A549 (cell line): ENCODE results near the gene ADPGK.

Source experiments
- BHLHE40 ChIP-seq: IDR thresholded peaks from 2 replicates; pipeline ENCODE4 v1.6.1; 2012; ENCODE audit warnings: low read depth, low read length, inconsistent platforms
- FOSL2 ChIP-seq, 2 experiments: fragments of 450-650 bp in 1 of 2; fragments of >200 bp in 1 of 2; sonication (Bioruptor Twin) in 1 of 2; formaldehyde crosslinking; IDR thresholded peaks; 2 replicates each; pipeline versions ENCODE4 v1.5.0 to v1.6.1; 2016 to 2020; ENCODE audit warnings: mild to moderate bottlenecking in 1 of 2, moderate library complexity in 1 of 2
- MYC ChIP-seq: IDR thresholded peaks from 2 replicates; pipeline ENCODE4 v1.6.1; 2012; ENCODE audit warnings: mild to moderate bottlenecking, inconsistent platforms, low read length, improper control_type of control experiment, borderline replicate concordance
- PHF8 ChIP-seq: fragments of 200-600 bp; sonication (generic); IDR thresholded peaks from 2 replicates; pipeline ENCODE4 v1.6.1; 2016; ENCODE audit warnings: low read depth, mild to moderate bottlenecking, antibody characterized with exemption, moderate library complexity, borderline replicate concordance
- POLR2A ChIP-seq: IDR thresholded peaks from 2 replicates; pipeline ENCODE4 v1.6.1; 2012; ENCODE audit warnings: mild to moderate bottlenecking, low read length
- RAD21 ChIP-seq, 2 experiments: fragments of >200 bp in 1 of 2; sonication (Bioruptor Twin) in 1 of 2; formaldehyde crosslinking in 1 of 2; IDR thresholded peaks in 1 of 2; conservative IDR thresholded peaks in 1 of 2; 2 replicates in 1 of 2; 3 replicates in 1 of 2; pipeline ENCODE4 v1.6.1; 2012 to 2018; ENCODE audit warnings: inconsistent platforms in 1 of 2
- TP53 ChIP-seq: fragments of 250-450 bp; sonication (Bioruptor Pico); IDR thresholded peaks from 2 replicates; pipeline ENCODE4 v1.5.0; 2021; ENCODE audit warnings: mild to moderate bottlenecking, moderate library complexity
- ZFP36 ChIP-seq: fragments of 450-650 bp; IDR thresholded peaks from 2 replicates; pipeline ENCODE4 v1.6.1; 2014; ENCODE audit warnings: borderline replicate concordance; ENCODE audit not compliant: partially characterized antibody
- TF ChIP-seq, protein P1 (sequence below): fragments of >200 bp; sonication (Bioruptor Twin); formaldehyde crosslinking; IDR thresholded peaks from 3 replicates; pipeline ENCODE4 v1.5.1; 2016
- TF ChIP-seq, protein P2 (sequence below): IDR thresholded peaks from 2 replicates; pipeline ENCODE4 v1.6.1; 2012

DNA sequence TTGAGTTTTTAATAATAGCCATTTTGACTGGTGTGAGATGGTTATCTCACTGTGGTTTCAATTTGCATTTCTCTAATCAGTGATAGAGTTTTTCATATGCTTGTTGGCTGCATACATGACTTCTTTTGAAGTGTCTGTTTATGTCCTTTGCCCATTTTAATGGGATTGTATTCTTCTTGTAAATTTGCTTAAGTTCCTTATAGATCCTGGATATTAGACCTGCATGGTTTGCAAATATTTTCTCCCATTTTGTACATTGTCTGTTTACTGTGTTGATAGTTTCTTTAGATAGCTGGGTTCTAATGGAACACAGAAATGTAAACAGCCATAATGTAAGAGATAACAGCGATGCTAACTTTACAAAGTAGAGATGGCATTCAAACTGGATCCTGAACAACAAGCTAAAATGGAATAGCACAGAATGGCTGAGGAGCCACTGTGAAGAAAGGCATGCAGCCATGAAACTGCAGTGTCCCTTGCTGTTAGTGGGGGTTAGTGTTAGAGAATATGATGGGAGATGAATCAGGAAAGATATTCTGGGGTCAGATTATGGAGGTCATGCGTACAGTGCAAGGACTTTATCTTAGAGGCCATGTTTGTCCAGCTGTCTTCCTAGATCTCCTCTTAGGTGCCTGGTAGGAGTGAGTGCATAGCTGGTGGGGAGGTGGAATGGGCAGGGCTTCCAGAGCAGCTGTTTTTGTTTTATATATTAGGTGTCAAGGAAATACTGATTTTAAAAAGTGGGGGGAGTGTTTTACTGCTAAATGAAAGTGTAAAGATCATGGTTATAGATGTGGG is 49.4 kb downstream of the ADPGK start:
- TF ChIP-seq, protein P1, sequence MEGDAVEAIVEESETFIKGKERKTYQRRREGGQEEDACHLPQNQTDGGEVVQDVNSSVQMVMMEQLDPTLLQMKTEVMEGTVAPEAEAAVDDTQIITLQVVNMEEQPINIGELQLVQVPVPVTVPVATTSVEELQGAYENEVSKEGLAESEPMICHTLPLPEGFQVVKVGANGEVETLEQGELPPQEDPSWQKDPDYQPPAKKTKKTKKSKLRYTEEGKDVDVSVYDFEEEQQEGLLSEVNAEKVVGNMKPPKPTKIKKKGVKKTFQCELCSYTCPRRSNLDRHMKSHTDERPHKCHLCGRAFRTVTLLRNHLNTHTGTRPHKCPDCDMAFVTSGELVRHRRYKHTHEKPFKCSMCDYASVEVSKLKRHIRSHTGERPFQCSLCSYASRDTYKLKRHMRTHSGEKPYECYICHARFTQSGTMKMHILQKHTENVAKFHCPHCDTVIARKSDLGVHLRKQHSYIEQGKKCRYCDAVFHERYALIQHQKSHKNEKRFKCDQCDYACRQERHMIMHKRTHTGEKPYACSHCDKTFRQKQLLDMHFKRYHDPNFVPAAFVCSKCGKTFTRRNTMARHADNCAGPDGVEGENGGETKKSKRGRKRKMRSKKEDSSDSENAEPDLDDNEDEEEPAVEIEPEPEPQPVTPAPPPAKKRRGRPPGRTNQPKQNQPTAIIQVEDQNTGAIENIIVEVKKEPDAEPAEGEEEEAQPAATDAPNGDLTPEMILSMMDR: no peak
- TF ChIP-seq MYC (no peak), TP53 (CRISPR knock-in tag) (no peak), FOSL2 (IDR thresholded peaks at IDR 0.05) (no peak), FOSL2 (CRISPR knock-in tag; IDR thresholded peaks at IDR 0.05) (no peak), RAD21 (conservative IDR thresholded peaks at IDR 0.05 in 1 of 2, IDR thresholded peaks at IDR 0.05 in 1 of 2) (no peak), BHLHE40 (no peak), POLR2A (no peak), ZFP36 (no peak), PHF8 (no peak)
- TF ChIP-seq, protein P2, sequence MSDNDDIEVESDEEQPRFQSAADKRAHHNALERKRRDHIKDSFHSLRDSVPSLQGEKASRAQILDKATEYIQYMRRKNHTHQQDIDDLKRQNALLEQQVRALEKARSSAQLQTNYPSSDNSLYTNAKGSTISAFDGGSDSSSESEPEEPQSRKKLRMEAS: no peak
